ENCODE measurements around the gene ACTA2. TPM values are rescaled to one million over a fixed set of nuclear protein-coding genes. Genes with fewer than 3 reads are reported as not detected.

Gene ACTA2
- total RNA-seq, 4 donors from 2014 or later: 146 to 162 (median 152) TPM

DNA sequence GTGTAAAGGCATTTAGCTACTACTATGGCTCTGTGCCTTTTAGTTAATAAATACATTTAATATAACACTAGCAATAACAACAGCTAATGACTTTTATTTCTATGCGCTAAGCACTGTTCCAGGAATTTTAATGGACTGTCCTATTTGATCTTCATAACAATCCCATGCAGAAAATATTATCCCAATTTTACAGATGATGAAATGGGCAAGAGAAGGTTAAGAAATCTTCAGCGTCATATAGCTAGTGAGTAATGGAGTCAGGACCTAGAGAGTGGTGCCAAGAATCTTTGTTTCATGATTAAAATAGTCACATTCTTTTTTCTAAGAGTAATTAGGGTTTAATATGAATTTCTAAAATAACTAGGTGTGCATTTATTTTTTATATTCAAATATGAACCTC lies 32.4 kb downstream of the ACTA2 start:
- no peaks in the 10 kb centered on the region for H3K9me3 ChIP-seq
- DNase-seq (ENCODE audit: low spot score in 2 of 2): no peak
- 44% methylated on average over 2 of the region's 2 CpGs for WGBS
- TF ChIP-seq POLR2A (IDR thresholded peaks at IDR 0.05): no peak
- TF ChIP-seq, protein P1, sequence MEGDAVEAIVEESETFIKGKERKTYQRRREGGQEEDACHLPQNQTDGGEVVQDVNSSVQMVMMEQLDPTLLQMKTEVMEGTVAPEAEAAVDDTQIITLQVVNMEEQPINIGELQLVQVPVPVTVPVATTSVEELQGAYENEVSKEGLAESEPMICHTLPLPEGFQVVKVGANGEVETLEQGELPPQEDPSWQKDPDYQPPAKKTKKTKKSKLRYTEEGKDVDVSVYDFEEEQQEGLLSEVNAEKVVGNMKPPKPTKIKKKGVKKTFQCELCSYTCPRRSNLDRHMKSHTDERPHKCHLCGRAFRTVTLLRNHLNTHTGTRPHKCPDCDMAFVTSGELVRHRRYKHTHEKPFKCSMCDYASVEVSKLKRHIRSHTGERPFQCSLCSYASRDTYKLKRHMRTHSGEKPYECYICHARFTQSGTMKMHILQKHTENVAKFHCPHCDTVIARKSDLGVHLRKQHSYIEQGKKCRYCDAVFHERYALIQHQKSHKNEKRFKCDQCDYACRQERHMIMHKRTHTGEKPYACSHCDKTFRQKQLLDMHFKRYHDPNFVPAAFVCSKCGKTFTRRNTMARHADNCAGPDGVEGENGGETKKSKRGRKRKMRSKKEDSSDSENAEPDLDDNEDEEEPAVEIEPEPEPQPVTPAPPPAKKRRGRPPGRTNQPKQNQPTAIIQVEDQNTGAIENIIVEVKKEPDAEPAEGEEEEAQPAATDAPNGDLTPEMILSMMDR (IDR thresholded peaks at IDR 0.05): no peak
- no peak for TF ChIP-seq EP300 (IDR thresholded peaks at IDR 0.05)
- TF ChIP-seq POLR2AphosphoS5 (IDR thresholded peaks at IDR 0.05): no peak
- no peak overlapping the region for H3K4me3 ChIP-seq
- H3K4me1 ChIP-seq: peaks cover 6% of the 10 kb centered on the region
- H3K36me3 ChIP-seq: no peaks in the 10 kb centered on the region
- H3K27me3 ChIP-seq: no peaks in the 10 kb centered on the region
- no peak overlapping the region for H3K27ac ChIP-seq

DNA sequence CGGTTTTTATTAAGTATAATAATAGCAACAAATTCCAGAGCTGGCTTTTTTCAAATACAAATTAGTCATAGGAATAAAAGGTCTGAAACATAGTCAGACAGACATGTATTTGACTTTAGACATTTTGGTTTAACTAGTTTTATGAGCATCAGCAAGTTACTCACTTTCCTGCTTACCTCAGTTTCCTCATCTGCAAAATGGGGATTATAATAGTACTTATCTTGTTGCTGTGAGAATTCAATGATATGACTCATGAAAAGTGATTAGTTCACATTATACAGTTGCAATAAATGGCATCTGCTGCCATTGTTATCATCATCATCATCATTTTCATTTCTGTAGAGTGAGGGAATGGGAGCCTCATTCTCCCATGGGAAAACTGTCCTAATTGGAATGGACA lies 33.5 kb downstream of the ACTA2 start:
- WGBS: 87% methylated on average over 1 of the region's 1 CpG
- no peaks in the 10 kb centered on the region for H3K27me3 ChIP-seq
- H3K4me3 ChIP-seq: no peak overlapping the region
- no peaks in the 10 kb centered on the region for H3K9me3 ChIP-seq
- no peak overlapping the region for H3K27ac ChIP-seq
- no peaks in the 10 kb centered on the region for H3K36me3 ChIP-seq
- peaks cover 6% of the 10 kb centered on the region for H3K4me1 ChIP-seq
- TF ChIP-seq, protein P1 (IDR thresholded peaks at IDR 0.05): no peak
- TF ChIP-seq POLR2A (IDR thresholded peaks at IDR 0.05) (no peak), POLR2AphosphoS5 (IDR thresholded peaks at IDR 0.05) (no peak), EP300 (IDR thresholded peaks at IDR 0.05) (no peak)
- DNase-seq (ENCODE audit: low spot score in 2 of 2): no peak

DNA sequence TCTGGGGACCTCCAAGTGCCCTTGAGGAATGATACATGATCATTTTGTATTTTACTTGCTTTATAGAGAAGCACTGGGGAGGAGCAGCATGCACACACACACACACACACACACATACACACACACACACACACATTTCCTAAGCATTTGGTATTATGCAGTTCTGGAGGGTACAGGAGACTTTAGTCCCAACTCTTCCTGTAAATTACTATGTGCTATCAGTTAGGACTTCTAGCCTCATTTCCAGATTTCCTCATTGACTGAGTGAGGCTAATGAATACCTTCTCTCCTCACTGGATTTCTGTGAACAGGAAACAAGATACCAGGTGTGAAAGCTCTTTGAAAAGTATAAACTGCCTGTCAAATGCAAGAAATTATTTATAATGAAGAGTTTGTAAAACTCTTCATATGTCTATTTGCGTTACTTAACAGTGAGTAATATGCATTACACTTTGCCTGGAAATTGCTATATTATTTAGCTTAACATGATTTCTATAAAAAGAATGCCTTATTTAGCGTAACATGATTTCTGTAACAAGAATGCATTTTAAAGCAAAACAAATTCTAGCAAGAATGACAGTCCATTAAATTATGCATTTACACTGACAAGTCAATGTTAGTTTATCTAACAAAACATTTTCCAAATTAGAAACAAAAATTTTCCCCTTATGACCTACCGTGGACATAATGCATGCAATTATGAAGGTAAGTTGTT lies 34.2 kb downstream of the ACTA2 start:
- no peak for DNase-seq (ENCODE audit: low spot score in 2 of 2)
- H3K9me3 ChIP-seq: no peaks in the 10 kb centered on the region
- WGBS: 96% methylated on average over 3 of the region's 3 CpGs
- no peak overlapping the region for H3K4me3 ChIP-seq
- TF ChIP-seq, protein P1 (IDR thresholded peaks at IDR 0.05): no peak
- H3K4me1 ChIP-seq: peaks cover 6% of the 10 kb centered on the region
- H3K27me3 ChIP-seq: no peaks in the 10 kb centered on the region
- H3K36me3 ChIP-seq: no peaks in the 10 kb centered on the region
- H3K27ac ChIP-seq: no peak overlapping the region

DNA sequence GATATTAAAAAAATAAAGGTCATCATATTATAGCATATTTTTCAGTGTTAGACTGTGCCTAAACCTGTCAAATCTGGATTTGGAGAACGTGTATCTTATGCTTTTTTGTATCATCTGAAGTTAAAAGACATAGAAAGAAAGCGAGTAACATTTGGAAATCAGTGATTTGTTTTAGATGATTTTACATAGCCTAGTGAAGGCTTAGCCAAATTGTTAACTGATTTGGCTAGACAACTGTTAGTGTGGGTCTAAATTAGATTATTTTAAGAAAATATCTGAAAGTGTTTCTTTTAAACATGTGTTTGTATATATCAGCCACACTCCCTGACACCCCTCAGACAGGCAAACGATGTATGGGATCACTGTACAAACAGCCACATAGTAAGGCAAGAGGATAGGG lies 35.6 kb downstream of the ACTA2 start:
- no peaks in the 10 kb centered on the region for H3K27me3 ChIP-seq
- no peak for DNase-seq (ENCODE audit: low spot score in 2 of 2)
- 88% methylated on average over 3 of the region's 3 CpGs for WGBS
- peaks cover 6% of the 10 kb centered on the region for H3K4me1 ChIP-seq
- H3K4me3 ChIP-seq: no peak overlapping the region
- no peaks in the 10 kb centered on the region for H3K36me3 ChIP-seq
- TF ChIP-seq POLR2A (IDR thresholded peaks at IDR 0.05) (no peak), EP300 (IDR thresholded peaks at IDR 0.05) (no peak), POLR2AphosphoS5 (IDR thresholded peaks at IDR 0.05) (no peak)
- TF ChIP-seq, protein P1 (IDR thresholded peaks at IDR 0.05): no peak
- no peak overlapping the region for H3K27ac ChIP-seq
- H3K9me3 ChIP-seq: no peaks in the 10 kb centered on the region

DNA sequence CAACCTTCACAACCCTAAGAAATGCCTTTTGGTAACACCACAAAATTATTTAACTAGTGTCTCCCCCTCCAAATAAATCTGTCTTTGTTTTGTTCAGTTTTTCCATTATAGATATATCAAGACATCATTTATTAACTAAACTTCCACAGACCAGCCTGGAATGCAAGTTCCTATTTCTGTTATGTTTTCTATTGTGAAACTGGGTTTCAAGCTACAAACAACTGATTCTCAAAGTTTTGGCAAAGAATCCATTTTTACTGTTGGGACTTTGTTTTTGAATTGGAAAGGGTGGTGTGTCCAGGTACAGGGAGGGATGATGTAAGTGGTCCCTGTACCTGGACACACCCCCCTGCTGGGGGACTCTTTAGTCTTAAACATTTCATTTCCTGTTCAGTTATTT lies 36.3 kb downstream of the ACTA2 start:
- H3K4me3 ChIP-seq: no peak overlapping the region
- TF ChIP-seq POLR2A (IDR thresholded peaks at IDR 0.05): no peak
- TF ChIP-seq, protein P1 (IDR thresholded peaks at IDR 0.05): no peak
- no peak for DNase-seq (ENCODE audit: low spot score in 2 of 2)

More for the DNA sequence above, 36.3 kb downstream of the ACTA2 start:
- H3K4me1 ChIP-seq: peaks cover 4% of the 10 kb centered on the region
- H3K9me3 ChIP-seq: no peaks in the 10 kb centered on the region
- H3K36me3 ChIP-seq: no peaks in the 10 kb centered on the region
- H3K27ac ChIP-seq: no peak overlapping the region
- H3K27me3 ChIP-seq: no peaks in the 10 kb centered on the region
